HFFc6 (cell line): Measurements from ENCODE around the gene ART1. TPM values are rescaled to one million over a fixed set of nuclear protein-coding genes. Genes with fewer than 3 reads are reported as not detected.

ENCODE experiments used
- DNase-seq: peaks from one replicate; pipeline ENCODE4 v3.0.0-alpha.2; 2018
- H3K27ac Mint-ChIP-seq: 2 replicates; pipeline ENCODE4 v1.8.0; 2020; ENCODE audit warnings: mild to moderate bottlenecking, mixed read lengths
- H3K27me3 Mint-ChIP-seq: 2 replicates; pipeline ENCODE4 v1.8.0; 2021; ENCODE audit warnings: mild to moderate bottlenecking, moderate library complexity, mixed read lengths; ENCODE audit not compliant: insufficient read depth
- H3K36me3 Mint-ChIP-seq: 2 replicates; pipeline ENCODE4 v1.8.0; 2021; ENCODE audit warnings: low read depth, mixed read lengths
- H3K4me1 Mint-ChIP-seq: 2 replicates; pipeline ENCODE4 v1.8.0; 2020; ENCODE audit warnings: low read depth, mixed read lengths
- H3K4me3 Mint-ChIP-seq: 2 replicates; pipeline ENCODE4 v1.8.0; 2020; ENCODE audit warnings: mild to moderate bottlenecking, moderate library complexity, mixed read lengths
- H3K9me3 Mint-ChIP-seq: 2 replicates; pipeline ENCODE4 v1.8.0; 2020; ENCODE audit warnings: mild to moderate bottlenecking, mixed read lengths
- total RNA-seq, 6 experiments: library from RNA; stranded (reverse); fragmentation: NEBNext Ultra II Directional; extraction: Animal tissue kit (Norgen Biotek cat#: 25700); gene quantifications; 2 replicates in 1 of 6; 3 replicates in 5 of 6; pipeline ENCODE4 v1.2.3, GENCODE V29; 2021
- TF ChIP-seq, protein P1 (sequence below): fragments of 200-600 bp; sonication (generic); IDR thresholded peaks from 2 replicates; pipeline ENCODE4 v1.5.0; 2021; ENCODE audit warnings: antibody characterized with exemption, mild to moderate bottlenecking

ART1 gene
- total RNA-seq, 6 experiments from 2014 or later, result not detected

DNA sequence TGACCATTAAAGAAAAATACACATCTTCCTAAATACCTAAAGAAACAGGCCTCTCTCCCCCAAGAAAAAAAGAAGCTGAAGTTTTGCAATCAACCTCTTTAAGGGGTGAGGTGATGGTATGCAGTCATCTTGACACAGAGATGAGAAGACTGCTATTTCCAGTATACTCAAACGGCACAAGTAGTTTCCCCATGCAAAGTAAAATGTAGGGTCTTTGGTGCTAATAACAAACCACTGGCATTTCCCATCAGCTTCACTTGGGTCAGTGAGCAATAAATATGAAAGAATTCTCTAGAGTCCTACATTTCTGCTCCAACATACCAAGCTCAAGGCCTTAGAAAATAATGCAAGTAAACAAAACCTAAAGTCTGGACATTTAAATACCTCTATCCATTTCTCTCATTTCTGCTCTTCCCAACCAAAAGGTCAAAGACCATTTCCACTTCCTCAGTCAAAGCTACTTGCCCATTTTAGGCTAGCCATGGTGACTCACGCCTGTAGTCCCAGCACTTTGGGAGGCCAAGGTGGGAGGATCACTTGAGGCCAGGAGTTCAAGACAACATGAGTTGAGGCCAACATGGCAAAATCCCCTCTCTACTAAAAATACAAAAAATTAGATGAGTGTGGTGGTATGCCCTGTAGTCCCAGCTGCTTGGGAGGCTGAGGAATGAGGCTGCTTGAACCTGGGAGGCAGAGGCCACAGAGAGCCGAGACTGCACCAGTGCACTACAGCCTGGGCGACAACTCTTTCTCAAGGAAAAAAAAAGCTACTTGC, 65.7 kb downstream of the ART1 start:
- Mint-ChIP-seq H3K9me3 (no peaks in the 10 kb centered on the region), H3K27ac (peak overlapping the region; percentile 65), H3K27me3 (peaks cover 3% of the 10 kb centered on the region; the same call in 1 of the 2 replicates), H3K36me3 (peaks cover 53% of the 10 kb centered on the region), H3K4me1 (peaks cover 43% of the 10 kb centered on the region), H3K4me3 (no peak overlapping the region)
- DNase-seq, result no peak
- TF ChIP-seq, protein P1, sequence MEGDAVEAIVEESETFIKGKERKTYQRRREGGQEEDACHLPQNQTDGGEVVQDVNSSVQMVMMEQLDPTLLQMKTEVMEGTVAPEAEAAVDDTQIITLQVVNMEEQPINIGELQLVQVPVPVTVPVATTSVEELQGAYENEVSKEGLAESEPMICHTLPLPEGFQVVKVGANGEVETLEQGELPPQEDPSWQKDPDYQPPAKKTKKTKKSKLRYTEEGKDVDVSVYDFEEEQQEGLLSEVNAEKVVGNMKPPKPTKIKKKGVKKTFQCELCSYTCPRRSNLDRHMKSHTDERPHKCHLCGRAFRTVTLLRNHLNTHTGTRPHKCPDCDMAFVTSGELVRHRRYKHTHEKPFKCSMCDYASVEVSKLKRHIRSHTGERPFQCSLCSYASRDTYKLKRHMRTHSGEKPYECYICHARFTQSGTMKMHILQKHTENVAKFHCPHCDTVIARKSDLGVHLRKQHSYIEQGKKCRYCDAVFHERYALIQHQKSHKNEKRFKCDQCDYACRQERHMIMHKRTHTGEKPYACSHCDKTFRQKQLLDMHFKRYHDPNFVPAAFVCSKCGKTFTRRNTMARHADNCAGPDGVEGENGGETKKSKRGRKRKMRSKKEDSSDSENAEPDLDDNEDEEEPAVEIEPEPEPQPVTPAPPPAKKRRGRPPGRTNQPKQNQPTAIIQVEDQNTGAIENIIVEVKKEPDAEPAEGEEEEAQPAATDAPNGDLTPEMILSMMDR, result no peak

DNA sequence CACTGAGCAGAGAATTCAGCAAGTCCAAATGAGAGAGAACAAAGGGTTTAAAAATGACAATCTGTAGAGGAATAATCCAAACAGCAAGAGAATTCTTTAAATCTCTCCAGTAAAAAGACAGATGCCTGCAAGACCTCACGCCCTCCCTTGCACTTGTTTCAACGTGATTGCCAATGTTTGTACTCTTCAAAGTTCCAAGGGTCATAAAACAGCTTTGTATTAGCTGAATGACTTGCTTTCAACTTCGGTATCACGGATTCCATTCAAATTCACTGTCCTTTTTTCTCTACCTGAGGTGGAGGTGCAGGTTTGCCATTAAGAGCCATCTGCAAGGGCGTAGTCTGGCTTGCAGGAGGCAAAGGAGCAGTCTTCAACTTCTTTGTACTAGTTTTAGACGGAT, 67.3 kb downstream of the ART1 start:
- peaks cover 55% of the 10 kb centered on the region for H3K36me3 Mint-ChIP-seq

More for the DNA sequence above, 67.3 kb downstream of the ART1 start:
- Mint-ChIP-seq H3K9me3 (no peaks in the 10 kb centered on the region), H3K4me1 (peaks cover 31% of the 10 kb centered on the region), H3K4me3 (no peak overlapping the region), H3K27ac (no peak overlapping the region), H3K27me3 (peaks cover 3% of the 10 kb centered on the region; the same call in 1 of the 2 replicates)
- no peak for DNase-seq
- TF ChIP-seq, protein P1, result no peak

Other genes with a start within 250 kb of the ART1 start
- gene ART5, start 3.1 kb upstream of the ART1 start, total RNA-seq, result not detected
- under 1 TPM; 0.23 to 0.57 (median 0.38) TPM for gene CHRNA10, start 26.3 kb downstream of the ART1 start, total RNA-seq
- 10 to 100 TPM; 81.4 to 96.7 (median 85.6) TPM for gene NUP98, start 152.4 kb downstream of the ART1 start, total RNA-seq
- gene PGAP2, start 163.4 kb downstream of the ART1 start, total RNA-seq, result 10 to 100 TPM; 14.5 to 19.7 (median 17.1) TPM
- gene RHOG, start 195.8 kb downstream of the ART1 start, total RNA-seq, result 10 to 100 TPM; 57.8 to 72.3 (median 66.4) TPM
- 10 to 100 TPM; 27.6 to 33.1 (median 30.7) TPM for gene STIM1, start 210.5 kb downstream of the ART1 start, total RNA-seq